Measurements from ENCODE around the gene PDS5A.
"Not testable (repeated sequence)": the region's sequence is repeated elsewhere in the genome, so short reads cannot be mapped to it uniquely, and the experiment has no call there.

PDS5A gene

DNA sequence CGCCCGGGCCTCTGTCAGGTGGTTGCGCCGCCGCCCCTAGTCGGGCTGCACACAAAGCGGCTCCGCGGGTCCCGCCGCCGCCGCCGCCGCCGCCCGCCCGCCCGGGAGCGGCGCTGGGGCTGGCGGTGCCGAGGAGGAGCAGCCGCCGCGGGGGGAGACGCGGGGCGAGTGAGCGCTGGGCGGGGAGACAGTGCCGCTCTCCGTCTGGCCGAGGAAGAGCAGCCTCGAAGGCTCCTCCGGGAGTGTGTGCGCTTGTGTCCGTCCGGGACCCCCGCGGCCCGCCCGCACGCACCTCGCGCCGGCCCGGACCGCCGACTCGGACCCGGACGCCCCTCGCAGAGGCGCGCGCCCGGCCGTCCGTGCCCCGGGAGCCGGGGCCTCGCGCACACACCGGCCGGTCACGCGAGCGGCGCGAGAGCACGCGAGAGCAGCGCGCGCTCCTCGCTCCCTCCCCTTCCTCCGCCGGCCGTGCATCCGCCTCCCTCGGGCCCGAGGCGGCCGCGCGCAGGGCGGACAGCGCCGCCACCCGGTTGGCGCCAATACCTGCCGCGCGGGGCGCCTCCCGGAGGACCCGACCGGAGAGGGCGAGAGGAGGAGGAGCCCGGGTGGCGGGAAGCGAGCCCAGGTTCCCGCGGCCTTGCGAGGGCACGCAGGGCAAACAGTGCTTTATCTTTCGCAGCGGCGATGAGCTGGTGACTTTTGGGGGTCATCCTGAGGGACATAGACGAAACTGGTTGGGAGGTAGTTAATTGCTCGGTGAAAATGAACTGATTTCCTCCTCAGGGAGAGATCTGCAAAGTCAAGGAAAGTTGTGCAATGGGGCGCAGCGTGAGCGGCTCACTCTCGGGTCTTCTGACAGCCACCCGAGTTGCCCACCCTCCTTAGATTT, at the start of gene PDS5A:
Gene PDS5A (minus strand): TSS at position 423 of the 889 bp plus-strand sequence. CDS start 1,334 bp downstream, outside the sequence.
- DNase-seq (ENCODE audit: low read depth in 2 of 2) = peak; percentile 69 to 75

GRCh38 chr4:40024049-40024448, 46.3 kb upstream of the PDS5A start:
- DNase-seq (ENCODE audit: low read depth in 2 of 2) = not testable (repeated sequence)

DNA sequence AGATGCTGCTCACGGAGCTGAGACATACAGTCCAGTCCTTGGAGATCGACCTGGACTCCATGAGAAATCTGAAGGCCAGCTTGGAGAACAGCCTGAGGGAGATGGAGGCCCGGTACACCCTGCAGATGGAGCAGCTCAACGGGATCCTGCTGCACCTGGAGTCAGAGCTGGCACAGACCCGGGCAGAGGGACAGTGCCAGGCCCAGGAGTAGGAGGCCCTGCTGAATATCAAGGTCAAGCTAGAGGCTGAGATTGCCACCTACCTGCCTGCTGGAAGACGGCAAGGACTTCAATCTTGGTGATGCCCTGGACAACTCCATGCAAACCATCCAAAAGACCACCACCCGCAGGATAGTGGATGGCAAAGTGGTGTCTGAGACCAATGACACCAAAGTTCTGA, 43.4 kb upstream of the PDS5A start:
- DNase-seq (ENCODE audit: low read depth in 2 of 2) = not testable (repeated sequence)

DNA sequence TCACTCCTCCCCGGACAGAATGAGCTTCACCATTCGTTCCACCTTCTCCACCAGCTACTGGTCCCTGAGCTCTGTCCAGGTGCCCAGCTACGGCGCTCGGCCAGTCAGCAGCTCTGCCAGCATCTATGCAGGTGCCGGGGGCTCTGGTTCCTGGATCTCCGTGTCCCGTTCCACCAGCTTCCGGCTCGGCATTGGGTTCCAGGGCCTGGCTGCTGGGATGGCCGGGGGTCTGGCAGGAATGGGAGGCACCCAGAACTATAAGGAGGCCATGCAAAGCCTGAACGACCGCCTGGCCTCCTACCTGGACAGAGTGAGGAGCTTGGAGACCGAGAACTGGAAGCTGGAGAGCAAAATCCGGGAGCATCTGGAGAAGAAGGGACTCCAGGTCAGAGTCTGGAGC, 42.5 kb upstream of the PDS5A start:
- no peak for DNase-seq (ENCODE audit: low read depth in 2 of 2)

DNA sequence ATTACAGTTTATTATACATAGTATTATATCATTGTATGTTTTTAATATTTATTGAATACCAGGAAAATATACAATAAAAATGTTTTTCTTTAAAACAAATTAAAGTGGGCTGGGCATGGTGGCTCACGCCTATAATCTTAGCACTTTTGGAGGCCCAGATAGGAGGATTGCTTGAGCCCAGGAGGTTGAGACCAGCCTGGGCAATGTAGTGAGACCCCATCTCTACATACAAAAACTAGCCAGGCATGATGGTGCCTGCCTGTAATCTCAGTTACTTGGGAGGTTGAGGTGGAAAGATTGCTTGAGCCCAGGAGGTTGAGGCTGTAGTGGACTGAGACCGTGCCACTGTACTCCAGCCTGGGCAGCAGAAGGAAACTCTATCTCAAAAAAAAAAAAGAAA, 38.3 kb upstream of the PDS5A start:
- DNase-seq (ENCODE audit: low read depth in 2 of 2) = no peak

GRCh38 chr4:40003986-40004385, 26.3 kb upstream of the PDS5A start:
- no peak for DNase-seq (ENCODE audit: low read depth in 2 of 2)

- no peak for DNase-seq (ENCODE audit: low read depth in 2 of 2)
Observed at GRCh38 chr4:40000711-40001110, 23.0 kb upstream of the PDS5A start.

- DNase-seq (ENCODE audit: low read depth in 2 of 2) = no peak
Observed at GRCh38 chr4:39998659-39999345, 21.1 kb upstream of the PDS5A start.

- DNase-seq (ENCODE audit: low read depth in 2 of 2) = no peak
Observed at GRCh38 chr4:39996811-39997210, 19.1 kb upstream of the PDS5A start.

GRCh38 chr4:39994406-39994805, 16.7 kb upstream of the PDS5A start:
- no peak for DNase-seq (ENCODE audit: low read depth in 2 of 2)

GRCh38 chr4:39989381-39989780, 11.7 kb upstream of the PDS5A start:
- not testable (repeated sequence) for DNase-seq (ENCODE audit: low read depth in 2 of 2)

DNA sequence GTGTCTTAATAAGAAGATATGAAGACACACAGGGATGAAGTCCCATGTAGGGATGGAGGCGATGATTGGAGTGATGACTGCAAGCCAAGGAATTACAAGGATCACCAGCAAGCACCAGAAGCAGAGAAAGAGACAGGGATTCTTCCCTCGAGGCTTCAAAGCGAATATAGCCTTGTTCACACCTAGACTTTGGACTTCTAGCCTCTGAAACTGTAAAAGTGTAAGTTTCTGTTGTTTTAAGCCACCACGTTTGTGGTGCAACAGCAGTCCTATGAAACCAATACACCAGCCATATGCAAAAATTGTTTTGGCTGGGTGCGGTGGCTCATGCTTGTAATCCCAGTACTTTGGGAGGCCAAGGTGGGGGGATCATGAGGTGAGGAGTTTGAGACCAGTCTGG, 9.8 kb upstream of the PDS5A start:
- no peak for DNase-seq (ENCODE audit: low read depth in 2 of 2)

- no peak for DNase-seq (ENCODE audit: low read depth in 2 of 2)
Observed at GRCh38 chr4:39978904-39979303, 1.2 kb upstream of the PDS5A start.

GRCh38 chr4:39978378-39978775, 666 bp upstream of the PDS5A start:
- DNase-seq (ENCODE audit: low read depth in 2 of 2) = no peak

GRCh38 chr4:39976945-39977488, 694 bp downstream of the PDS5A start:
- peak in 1 of 2 donors; percentile 2 for DNase-seq (ENCODE audit: low read depth in 2 of 2)

- DNase-seq (ENCODE audit: low read depth in 2 of 2) = peak; percentile 39 to 44
Observed at GRCh38 chr4:39976141-39976944, 1.4 kb downstream of the PDS5A start.

GRCh38 chr4:39975488-39976089, 2.1 kb downstream of the PDS5A start:
- DNase-seq (ENCODE audit: low read depth in 2 of 2) = no peak

GRCh38 chr4:39973052-39973451, 4.7 kb downstream of the PDS5A start:
- not testable (repeated sequence) for DNase-seq (ENCODE audit: low read depth in 2 of 2)

GRCh38 chr4:39970671-39971640, 6.8 kb downstream of the PDS5A start:
- DNase-seq (ENCODE audit: low read depth in 2 of 2) = no peak

- DNase-seq (ENCODE audit: low read depth in 2 of 2) = no peak
Observed at GRCh38 chr4:39963656-39964055, 14.1 kb downstream of the PDS5A start.
